GM18505 (cell line): ENCODE data around the gene UBL7.
"Not testable (repeated sequence)": the region's sequence is repeated elsewhere in the genome, so short reads cannot be mapped to it uniquely, and the experiment has no call there.

ENCODE experiments used
- ATAC-seq: cut with Tn5 transposase; IDR thresholded peaks from one replicate; pipeline ENCODE4 v1.9.1; 2021; ENCODE audit not compliant: unreplicated experiment
- POLR2A ChIP-seq: IDR thresholded peaks from 4 replicates; pipeline ENCODE4 v1.6.1; 2011; ENCODE audit warnings: borderline replicate concordance; ENCODE audit not compliant: insufficient read depth, insufficient read length; ENCODE audit errors: extremely low read depth

The UBL7 gene

DNA sequence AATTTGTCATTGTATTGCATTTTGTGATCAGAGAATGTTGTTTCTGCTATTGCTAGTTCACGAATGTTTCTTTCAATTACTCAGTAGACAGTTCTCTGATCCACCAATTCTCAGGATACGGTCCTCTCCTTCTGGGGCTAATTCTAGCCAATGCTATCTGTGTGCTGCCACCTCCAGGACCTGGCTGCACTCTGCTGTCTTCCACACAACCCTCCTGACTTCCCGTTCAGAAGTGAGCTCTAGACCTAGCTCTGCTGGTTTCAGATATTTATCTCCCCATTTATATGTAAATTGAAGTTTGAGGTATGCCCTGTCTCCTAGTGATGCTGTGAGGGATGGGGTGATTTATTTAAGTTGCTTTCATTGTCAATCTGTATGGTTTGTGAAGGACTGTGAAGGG is 21.7 kb upstream of the UBL7 start:
- ATAC-seq = no peak
- no peak for TF ChIP-seq POLR2A

DNA sequence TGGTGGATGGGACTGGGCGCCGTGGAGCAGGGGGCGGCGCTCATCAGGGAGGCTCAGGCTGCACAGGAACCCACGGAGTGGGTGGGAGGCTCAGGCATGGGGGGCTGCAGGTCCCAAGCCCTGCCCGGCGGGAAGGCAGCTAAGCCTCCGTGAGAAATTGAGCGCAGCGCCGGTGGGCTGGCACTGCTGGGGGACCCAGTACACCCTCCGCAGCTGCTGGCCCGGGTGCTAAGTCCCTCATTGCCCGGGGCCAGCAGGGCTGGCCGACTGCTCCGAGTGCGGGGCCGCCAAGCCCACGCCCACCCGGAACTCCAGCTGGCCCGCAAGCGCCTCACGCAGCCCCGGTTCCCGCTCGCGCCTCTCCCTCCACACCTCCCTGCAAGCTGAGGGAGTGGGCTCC is 19.4 kb upstream of the UBL7 start:
- not testable (repeated sequence) for ATAC-seq

DNA sequence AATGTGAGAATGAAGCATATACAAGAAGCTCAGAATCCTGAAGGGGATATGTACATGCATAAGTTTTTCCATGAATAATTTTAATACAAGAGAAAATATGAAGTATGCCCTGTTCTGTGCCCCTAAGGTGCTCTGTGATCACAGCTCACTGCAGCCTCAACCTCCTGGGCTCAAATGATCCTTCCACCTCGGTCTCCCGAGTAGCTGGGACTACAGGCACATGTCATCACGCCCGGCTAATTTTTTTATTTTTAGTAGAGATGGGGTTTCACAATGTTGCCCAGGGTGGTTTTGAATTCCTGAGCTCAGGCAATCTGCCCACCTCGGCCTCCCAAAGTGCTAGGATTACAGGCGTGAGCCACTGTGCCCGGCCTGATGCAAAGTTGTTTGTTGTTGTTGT is 10.7 kb upstream of the UBL7 start:
- not testable (repeated sequence) for ATAC-seq

DNA sequence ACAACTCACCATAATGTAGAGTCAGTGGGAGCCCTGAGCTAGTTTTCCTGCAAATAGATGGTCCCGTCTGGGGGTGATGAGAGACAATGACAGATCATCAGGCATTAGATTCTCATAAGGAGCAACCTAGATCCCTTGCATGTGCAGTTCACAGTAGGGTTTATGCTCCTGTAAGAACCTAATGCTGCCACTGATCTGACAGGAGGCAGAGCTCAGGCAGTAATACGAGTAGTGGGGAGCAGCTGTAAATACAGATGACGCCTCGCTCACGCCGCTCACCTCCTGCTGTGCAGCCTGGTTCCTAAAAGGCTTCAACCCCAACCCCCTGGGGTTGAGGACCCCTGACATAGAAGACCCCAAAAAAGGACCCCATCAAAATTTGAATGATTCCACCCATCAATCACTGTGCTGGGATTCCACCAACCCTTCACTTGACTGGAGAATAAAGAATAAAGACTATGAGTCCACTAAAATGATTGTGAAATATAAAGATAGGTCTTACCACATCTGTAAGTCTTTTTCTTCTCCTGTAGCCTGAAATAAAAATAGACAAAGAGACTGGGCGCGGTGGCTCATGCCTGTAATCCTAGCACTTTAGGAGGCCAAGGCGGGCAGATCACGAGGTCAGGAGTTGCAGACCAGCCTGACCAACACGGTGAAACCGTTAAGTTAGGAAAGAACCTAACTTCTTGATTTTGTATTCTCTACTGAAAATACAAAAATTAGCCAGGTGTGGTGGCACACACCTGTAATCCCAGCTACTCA is 9.9 kb upstream of the UBL7 start:
- TF ChIP-seq POLR2A = no peak
- no peak for ATAC-seq

DNA sequence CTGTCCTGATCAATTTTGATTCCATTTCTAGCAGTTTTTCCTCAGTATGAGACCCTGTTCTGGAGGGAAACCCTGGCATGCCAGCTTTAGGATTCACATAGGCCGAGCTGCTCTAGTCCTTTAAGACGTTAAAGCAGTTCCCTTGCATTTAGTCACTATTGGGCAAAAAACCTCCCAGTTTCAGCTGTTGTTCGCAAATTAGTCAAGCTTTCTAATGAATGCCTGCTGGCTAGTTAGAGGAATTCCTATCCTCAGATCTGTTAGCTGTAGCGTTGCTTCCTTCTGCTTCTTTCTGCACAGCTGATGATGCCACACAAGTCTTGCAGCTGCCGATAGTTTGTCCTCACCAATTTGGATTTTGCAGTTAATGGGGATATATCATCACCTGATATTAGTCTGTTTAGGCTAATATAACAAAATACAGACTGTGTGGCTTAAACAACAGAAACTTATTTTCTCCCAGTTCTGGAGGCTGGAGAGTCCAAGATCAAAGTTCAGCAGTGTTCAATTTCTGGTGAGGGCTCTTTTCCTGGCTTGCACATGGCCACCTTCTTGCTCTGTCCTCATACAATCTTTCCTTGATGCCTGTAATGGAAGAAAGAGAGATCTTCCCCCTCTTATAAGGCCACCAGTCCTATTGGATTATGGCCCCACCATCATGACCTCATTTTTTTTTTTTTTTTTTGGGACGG is 7.5 kb upstream of the UBL7 start:
- ATAC-seq = no peak
- no peak for TF ChIP-seq POLR2A

DNA sequence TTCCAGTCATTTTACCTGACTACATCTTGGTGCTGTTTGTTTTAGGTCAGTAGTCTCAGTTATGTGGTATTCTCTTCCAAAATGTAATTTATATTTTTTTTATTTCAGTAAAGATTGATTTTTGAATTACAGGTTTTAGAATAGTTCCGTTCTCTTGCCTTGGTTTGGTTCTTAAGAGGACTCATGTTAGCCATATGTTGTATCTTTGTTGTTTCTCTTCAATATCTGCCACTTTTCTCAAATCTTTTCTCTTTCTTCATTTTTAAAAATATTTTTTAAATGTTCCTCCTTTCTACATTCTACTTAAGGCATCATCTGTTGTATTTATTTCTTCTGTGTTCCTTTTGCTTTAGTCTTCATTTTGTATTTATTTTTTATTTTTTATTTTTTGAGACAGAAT is 5.6 kb upstream of the UBL7 start:
- no peak for TF ChIP-seq POLR2A
- ATAC-seq = no peak

DNA sequence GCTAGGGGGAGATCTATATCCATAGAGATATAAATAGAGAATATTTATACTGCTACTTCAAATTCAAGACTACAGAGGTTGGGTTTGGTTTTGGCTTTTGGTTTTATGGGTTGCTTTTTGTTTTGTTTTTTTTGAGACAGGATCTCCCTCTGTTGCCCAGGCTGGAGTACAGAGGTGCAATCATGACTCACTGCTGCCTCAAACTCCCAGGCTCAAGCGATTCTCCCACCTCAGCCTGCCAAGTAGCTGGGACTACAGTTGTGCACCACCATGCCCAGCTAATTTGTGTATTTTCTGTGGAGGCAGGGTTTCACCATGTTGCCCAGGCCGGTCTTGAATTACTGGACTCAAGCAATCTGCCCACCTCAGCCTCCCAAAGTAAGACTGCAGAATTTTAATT is 3.9 kb upstream of the UBL7 start:
- no peak for ATAC-seq
- no peak for TF ChIP-seq POLR2A

DNA sequence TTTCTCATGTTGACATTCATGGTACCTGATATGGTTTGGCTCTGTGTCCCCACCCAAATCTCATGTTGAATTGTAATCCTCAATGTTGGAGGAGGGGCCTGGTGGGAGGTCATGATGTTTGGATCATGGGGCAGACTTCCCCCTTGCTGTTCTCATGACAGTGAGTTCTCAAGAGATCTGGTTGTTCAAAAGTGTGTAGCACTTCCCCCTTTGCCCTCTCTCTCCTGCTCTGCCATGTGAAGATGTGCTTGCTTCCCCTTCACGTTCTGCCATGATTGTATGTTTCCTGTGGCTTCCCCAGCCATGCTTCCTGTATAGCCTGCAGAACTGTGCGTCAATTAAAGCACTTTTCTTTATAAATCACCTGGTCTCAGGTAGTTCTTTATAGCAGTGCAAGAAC is 3.3 kb upstream of the UBL7 start:
- ATAC-seq = no peak
- TF ChIP-seq POLR2A = no peak

DNA sequence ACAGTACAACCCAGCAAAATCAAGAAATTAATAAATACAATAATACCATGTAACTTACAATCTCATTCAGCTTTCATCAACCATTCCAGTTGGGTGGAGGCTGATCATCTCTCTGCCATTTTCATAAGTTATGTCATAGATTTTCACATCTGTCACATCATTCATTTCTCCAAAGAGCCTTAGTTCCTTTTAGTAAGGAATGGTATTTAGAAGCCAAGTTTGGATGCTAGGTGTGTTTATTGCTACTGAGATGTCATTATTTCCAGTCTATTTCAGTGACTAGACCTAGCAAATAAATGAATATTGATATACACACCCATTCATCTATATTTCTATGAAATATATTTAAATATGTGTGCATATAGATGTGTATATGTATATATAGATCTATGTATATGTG is 2.7 kb upstream of the UBL7 start:
- ATAC-seq = no peak
- no peak for TF ChIP-seq POLR2A

DNA sequence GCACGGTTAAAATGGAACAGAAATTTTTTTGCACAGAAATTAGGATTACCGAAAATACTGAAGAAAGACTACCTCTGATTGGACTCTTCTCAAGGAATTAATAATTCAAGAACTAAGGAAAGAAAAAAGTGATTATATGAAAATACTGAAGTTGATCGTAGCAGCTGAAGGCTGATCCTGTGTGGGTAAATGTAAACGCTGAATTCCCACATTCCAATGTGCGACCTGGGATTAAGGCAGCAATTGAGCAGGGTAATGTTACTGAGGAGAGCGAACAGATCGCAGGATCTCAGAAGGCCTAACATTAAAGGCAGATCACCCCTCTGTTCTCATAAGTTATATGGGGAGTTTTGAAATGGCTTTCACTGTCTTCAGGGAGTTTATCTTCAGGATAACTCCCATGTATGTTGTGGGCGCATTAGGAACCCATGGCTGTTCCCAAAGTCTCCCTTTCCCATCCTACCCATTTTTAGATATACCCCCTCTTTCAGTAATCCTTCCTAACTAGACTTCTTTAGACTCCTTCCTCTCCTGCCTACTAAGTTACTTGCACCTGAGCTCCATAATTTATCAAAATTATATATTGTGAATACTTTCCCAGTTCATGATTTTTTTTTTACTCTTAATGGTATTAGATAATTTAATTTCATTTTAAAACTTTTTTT is 1.0 kb upstream of the UBL7 start:
- no peak for TF ChIP-seq POLR2A
- no peak for ATAC-seq

DNA sequence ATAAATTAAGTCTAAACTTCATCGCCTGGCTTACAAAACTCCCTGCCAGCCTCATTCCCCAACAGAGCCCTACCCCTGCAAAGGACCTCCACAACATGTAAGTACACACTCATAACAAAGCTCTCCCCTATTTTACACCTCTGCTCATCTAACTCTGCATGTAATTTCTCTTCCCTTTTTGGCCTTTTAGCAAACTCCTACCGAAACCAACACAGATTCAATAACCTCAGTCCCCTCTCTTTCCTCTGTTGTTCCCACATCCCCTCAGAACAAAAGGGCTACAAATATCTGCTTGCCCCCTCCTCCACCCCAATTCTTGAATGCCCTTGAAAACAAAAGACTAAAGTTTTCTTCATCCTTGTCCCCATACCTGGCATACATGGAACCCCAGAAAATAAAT is 662 bp downstream of the UBL7 start:
- ATAC-seq = peak; percentile 31
- TF ChIP-seq POLR2A = no peak

DNA sequence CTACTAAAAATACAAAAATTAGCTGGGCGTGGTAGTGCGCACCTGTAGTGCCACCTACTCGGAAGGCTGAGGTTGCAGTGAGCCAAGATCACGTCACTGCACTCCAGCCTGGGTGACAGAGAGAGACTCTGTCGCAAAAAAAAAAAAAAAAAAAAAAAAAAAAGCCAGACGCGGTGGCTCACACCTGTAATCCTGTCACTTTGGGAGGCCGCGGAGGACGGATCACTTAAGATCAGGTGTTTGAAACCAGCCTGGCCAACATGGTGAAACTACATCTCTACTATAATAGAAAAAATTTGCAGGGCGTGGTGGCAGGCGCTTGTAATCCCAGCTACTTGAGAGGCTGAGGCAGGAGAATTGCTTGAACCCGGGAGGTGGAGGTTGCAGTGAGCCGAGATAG is 1.2 kb downstream of the UBL7 start:
- ATAC-seq = not testable (repeated sequence)

DNA sequence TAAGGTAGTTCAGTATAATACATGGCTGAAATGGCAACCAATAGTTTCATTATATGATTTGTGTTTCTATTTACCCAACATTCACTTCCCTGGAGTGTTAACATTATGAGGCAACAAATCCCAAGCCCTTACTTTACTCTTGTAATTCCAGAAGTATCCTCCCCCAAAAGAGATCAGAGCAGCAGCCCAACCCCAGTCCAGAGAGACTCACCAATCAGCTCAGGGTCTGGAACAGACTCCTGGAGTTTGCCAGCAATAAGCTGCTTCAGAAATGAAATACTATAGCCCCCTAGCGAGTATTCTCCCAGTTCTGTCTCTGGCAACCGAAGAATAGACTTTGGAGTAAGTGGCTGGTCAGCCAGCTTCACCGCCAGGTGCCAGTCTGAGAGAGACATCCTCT is 2.5 kb downstream of the UBL7 start:
- no peak for TF ChIP-seq POLR2A
- no peak for ATAC-seq

DNA sequence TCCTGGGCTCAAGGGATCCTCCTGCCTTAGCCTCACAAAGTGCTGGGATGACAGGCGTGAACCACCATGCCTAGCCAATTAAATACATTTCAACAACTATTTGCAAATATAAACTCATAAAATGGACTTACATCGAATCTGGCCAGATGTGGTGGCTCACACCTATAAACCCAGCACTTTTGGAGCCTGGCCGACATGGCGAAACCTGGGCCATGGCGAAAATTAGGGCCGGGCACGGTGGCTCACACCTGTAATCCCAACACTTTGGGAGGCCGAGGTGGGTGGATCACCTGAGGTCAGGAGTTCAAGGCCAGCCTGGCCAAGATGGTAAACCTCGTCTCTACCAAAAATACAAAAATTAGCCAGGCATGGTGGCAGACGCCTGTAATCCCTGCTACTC is 3.9 kb downstream of the UBL7 start:
- not testable (repeated sequence) for ATAC-seq
